ENCODE results near the gene CFAP73. TPM values are rescaled to one million over a fixed set of nuclear protein-coding genes. Genes with fewer than 3 reads are reported as not detected.

CFAP73 gene
- total RNA-seq, 2 experiments from 2014 or later, result 1.7 to 1.9 TPM

GRCh38 chr12:113127791-113128199 lies 21.7 kb upstream of the CFAP73 start:
- Mint-ChIP-seq H3K27me3 (no peaks in the 10 kb centered on the region), H3K4me3 (no peak overlapping the region), H3K9me3 (peaks cover 1% of the 10 kb centered on the region), H3K36me3 (ENCODE audit: low read depth) (no peaks in the 10 kb centered on the region), H3K4me1 (ENCODE audit: low read depth) (peaks cover 2% of the 10 kb centered on the region), H3K27ac (no peak overlapping the region)
- intact Hi-C loops (cut with micrococcal nuclease), result no loop called here
- ATAC-seq (no peak), DNase-seq (no peak)
- CTCF ChIA-PET, result no interaction called here
- no peak for TF ChIP-seq CTCF (IDR thresholded peaks at IDR 0.05)
- POLR2A ChIA-PET, result no interaction called here

- peak; percentile 32 for ATAC-seq
- intact Hi-C loops (cut with micrococcal nuclease), result no loop called here
Measured at GRCh38 chr12:113128802-113129663, 20.5 kb upstream of the CFAP73 start.

DNA sequence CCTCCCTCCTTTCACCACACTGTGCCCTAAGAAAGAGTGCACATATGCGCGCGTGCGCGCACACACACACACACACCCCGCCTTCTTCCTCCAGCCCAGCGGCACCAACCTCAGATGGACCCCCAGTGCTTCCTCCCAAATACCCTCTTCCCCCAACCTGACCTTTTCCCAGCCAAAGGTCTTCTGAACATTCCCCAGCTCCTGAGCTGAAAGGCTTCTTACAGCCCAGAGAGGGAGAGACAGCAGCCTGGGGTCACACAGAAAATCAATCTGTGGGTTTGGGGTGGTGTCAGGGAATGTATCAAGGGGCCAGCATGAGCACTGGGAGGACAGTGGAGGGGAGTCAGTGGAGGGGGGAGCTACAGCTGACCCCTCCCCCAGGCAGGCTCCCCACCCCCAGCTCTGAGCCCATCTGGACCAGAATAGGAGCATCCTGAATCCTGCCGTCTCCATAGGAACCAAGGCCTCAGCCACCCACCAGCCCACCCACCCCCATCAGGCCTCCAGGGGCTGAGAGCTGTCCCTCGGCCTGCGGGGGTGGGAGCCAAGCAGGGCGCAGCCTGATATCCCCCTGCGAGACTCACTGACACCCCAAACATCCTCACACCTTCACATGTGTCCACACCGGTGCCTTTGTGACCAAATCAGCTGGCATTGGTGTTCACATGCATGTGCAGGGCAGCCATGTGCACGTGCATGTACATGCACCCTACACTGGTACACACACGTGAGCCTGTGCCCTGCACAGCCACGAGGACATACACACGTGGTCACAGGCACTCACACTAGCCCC lies 19.7 kb upstream of the CFAP73 start:
- H3K27me3 Mint-ChIP-seq, result no peaks in the 10 kb centered on the region

More at GRCh38 chr12:113128802-113129663, 20.5 kb upstream of the CFAP73 start:
- Mint-ChIP-seq H3K27me3 (no peaks in the 10 kb centered on the region), H3K27ac (no peak overlapping the region), H3K4me3 (no peak overlapping the region), H3K36me3 (ENCODE audit: low read depth) (no peaks in the 10 kb centered on the region), H3K9me3 (no peaks in the 10 kb centered on the region), H3K4me1 (ENCODE audit: low read depth) (peaks cover 2% of the 10 kb centered on the region)
- ChIA-PET POLR2A (no interaction called here), CTCF (no interaction called here)
- DNase-seq, result no peak
- TF ChIP-seq CTCF (IDR thresholded peaks at IDR 0.05), result no peak

GRCh38 chr12:113130457-113131135 lies 18.9 kb upstream of the CFAP73 start:
- ChIA-PET POLR2A (no interaction called here), CTCF (interaction anchor here (1.6 to 2.5 kb wide), 2 partner anchors 22 to 44 kb away, joined by 5 to 8 read pairs; no protein-coding TSS in a partner anchor)
- Mint-ChIP-seq H3K4me3 (no peak overlapping the region), H3K27ac (no peak overlapping the region), H3K4me1 (ENCODE audit: low read depth) (peaks cover 6% of the 10 kb centered on the region), H3K27me3 (no peaks in the 10 kb centered on the region), H3K36me3 (ENCODE audit: low read depth) (no peaks in the 10 kb centered on the region), H3K9me3 (no peaks in the 10 kb centered on the region)
- DNase-seq (no peak), ATAC-seq (no peak)
- intact Hi-C loops (cut with micrococcal nuclease), result no loop called here
- TF ChIP-seq CTCF (IDR thresholded peaks at IDR 0.05), result peak; percentile 16

More for the DNA sequence above, 19.7 kb upstream of the CFAP73 start:
- intact Hi-C loops (cut with micrococcal nuclease), result no loop called here
- CTCF ChIA-PET, result interaction anchor here (2.5 kb wide), 1 partner anchor 44 kb away, joined by 8 read pairs; no protein-coding TSS in a partner anchor
- no peak overlapping the region for H3K27ac Mint-ChIP-seq
- no peak for TF ChIP-seq CTCF (IDR thresholded peaks at IDR 0.05)
- H3K36me3 Mint-ChIP-seq (ENCODE audit: low read depth), result no peaks in the 10 kb centered on the region
- no peak overlapping the region for H3K4me3 Mint-ChIP-seq
- ATAC-seq (peak; percentile 13), DNase-seq (no peak)
- no peaks in the 10 kb centered on the region for H3K9me3 Mint-ChIP-seq
- H3K4me1 Mint-ChIP-seq (ENCODE audit: low read depth), result peaks cover 5% of the 10 kb centered on the region
- POLR2A ChIA-PET, result no interaction called here
